ENCODE data around the gene ACE.

The ACE gene

GRCh38 chr17:63476854-63477479 lies at the start of gene ACE:
Gene ACE (plus strand): TSS chr17:63477061. CDS start chr17:63477095, 34 bp downstream.
- TF ChIP-seq PKNOX1 (IDR thresholded peaks at IDR 0.05), result no peak
- TF ChIP-seq CTBP1 (IDR thresholded peaks at IDR 0.05; ENCODE audit: borderline replicate concordance), result no peak
- TF ChIP-seq L3MBTL2 (conservative IDR thresholded peaks at IDR 0.05), result no peak
- no peak for TF ChIP-seq NFRKB (IDR thresholded peaks at IDR 0.05)
- TF ChIP-seq HDGF (IDR thresholded peaks at IDR 0.05; ENCODE audit: borderline replicate concordance), result no peak
- TF ChIP-seq BHLHE40 (IDR thresholded peaks at IDR 0.05; ENCODE audit: borderline replicate concordance), result no peak
- no peak for TF ChIP-seq ELF4 (IDR thresholded peaks at IDR 0.05)
- DNase-seq (ENCODE audit: extremely low spot score), result peak; percentile 67
- ChIA-PET POLR2A (interaction anchor here (0.9 to 3.7 kb wide), 10 partner anchors 19 to 72 kb away, joined by 3 to 14 read pairs (median 4); no protein-coding TSS in a partner anchor), CTCF (interaction anchor here (0.6 to 1.8 kb wide), 3 partner anchors 10 to 52 kb away, joined by 3 to 6 read pairs (median 4); no protein-coding TSS in a partner anchor)

GRCh38 chr17:63429766-63430165 lies 47.1 kb upstream of the ACE start:
- CTCF ChIA-PET, result no interaction called here
- POLR2A ChIA-PET, result interaction anchor here (0.6 kb wide), 1 partner anchor 47 kb away, joined by 3 read pairs; the partner anchor contains the start of gene ACE
- TF ChIP-seq CTBP1 (IDR thresholded peaks at IDR 0.05; ENCODE audit: borderline replicate concordance), result no peak
- no peak for TF ChIP-seq FOXK2 (IDR thresholded peaks at IDR 0.05)
- no peak for TF ChIP-seq PKNOX1 (IDR thresholded peaks at IDR 0.05)
- no peak for TF ChIP-seq BHLHE40 (IDR thresholded peaks at IDR 0.05; ENCODE audit: borderline replicate concordance)
- TF ChIP-seq NFRKB (IDR thresholded peaks at IDR 0.05), result no peak
- TF ChIP-seq SP1 (IDR thresholded peaks at IDR 0.05), result no peak
- no peak for TF ChIP-seq SUZ12 (IDR thresholded peaks at IDR 0.05)
- no peak for TF ChIP-seq LEF1 (IDR thresholded peaks at IDR 0.05; ENCODE audit: borderline replicate concordance)
- TF ChIP-seq ELF4 (IDR thresholded peaks at IDR 0.05), result no peak
- TF ChIP-seq HDGF (IDR thresholded peaks at IDR 0.05; ENCODE audit: borderline replicate concordance), result no peak
- no peak for TF ChIP-seq FOXM1 (IDR thresholded peaks at IDR 0.05; ENCODE audit: borderline replicate concordance)
- TF ChIP-seq L3MBTL2 (conservative IDR thresholded peaks at IDR 0.05), result no peak
- TF ChIP-seq FOXA1 (IDR thresholded peaks at IDR 0.05), result no peak
- TF ChIP-seq TARDBP (IDR thresholded peaks at IDR 0.05), result no peak
- no peak for TF ChIP-seq ZNF384 (IDR thresholded peaks at IDR 0.05)
- TF ChIP-seq ARNT (IDR thresholded peaks at IDR 0.05), result no peak
- DNase-seq (ENCODE audit: extremely low spot score), result no peak

GRCh38 chr17:63430223-63430622 lies 46.6 kb upstream of the ACE start:
- CTCF ChIA-PET, result no interaction called here
- TF ChIP-seq SP1 (IDR thresholded peaks at IDR 0.05) (no peak), L3MBTL2 (conservative IDR thresholded peaks at IDR 0.05) (no peak), FOXM1 (IDR thresholded peaks at IDR 0.05; ENCODE audit: borderline replicate concordance) (no peak), CTBP1 (IDR thresholded peaks at IDR 0.05; ENCODE audit: borderline replicate concordance) (no peak), HDGF (IDR thresholded peaks at IDR 0.05; ENCODE audit: borderline replicate concordance) (no peak), BHLHE40 (IDR thresholded peaks at IDR 0.05; ENCODE audit: borderline replicate concordance) (no peak), ZNF384 (IDR thresholded peaks at IDR 0.05) (no peak), SUZ12 (IDR thresholded peaks at IDR 0.05) (no peak), LEF1 (IDR thresholded peaks at IDR 0.05; ENCODE audit: borderline replicate concordance) (no peak), NFRKB (IDR thresholded peaks at IDR 0.05) (no peak), PKNOX1 (IDR thresholded peaks at IDR 0.05) (no peak), ELF4 (IDR thresholded peaks at IDR 0.05) (no peak), FOXK2 (IDR thresholded peaks at IDR 0.05) (no peak), TARDBP (IDR thresholded peaks at IDR 0.05) (no peak)
- DNase-seq (ENCODE audit: extremely low spot score), result no peak
- POLR2A ChIA-PET, result interaction anchor here (0.6 kb wide), 1 partner anchor 47 kb away, joined by 3 read pairs; the partner anchor contains the start of gene ACE

GRCh38 chr17:63431618-63431938 lies 45.3 kb upstream of the ACE start:
- CTCF ChIA-PET, result interaction anchor here (1.5 to 2.5 kb wide), 4 partner anchors 11 to 180 kb away, joined by 7 to 16 read pairs (median 8); no protein-coding TSS in a partner anchor
- DNase-seq (ENCODE audit: extremely low spot score), result no peak
- POLR2A ChIA-PET, result interaction anchor here (0.9 to 2.6 kb wide), 5 partner anchors 19 to 190 kb away, joined by 3 to 14 read pairs (median 3); partner anchors contain the start of genes ACE, DCAF7 and MAP3K3
- TF ChIP-seq TARDBP (IDR thresholded peaks at IDR 0.05) (no peak), ZNF384 (IDR thresholded peaks at IDR 0.05) (no peak), SP1 (IDR thresholded peaks at IDR 0.05) (no peak), BHLHE40 (IDR thresholded peaks at IDR 0.05; ENCODE audit: borderline replicate concordance) (no peak), FOXM1 (IDR thresholded peaks at IDR 0.05; ENCODE audit: borderline replicate concordance) (no peak), FOXA1 (IDR thresholded peaks at IDR 0.05) (no peak), LEF1 (IDR thresholded peaks at IDR 0.05; ENCODE audit: borderline replicate concordance) (no peak)

GRCh38 chr17:63431939-63432804 lies 44.7 kb upstream of the ACE start:
- peak; percentile 48 for DNase-seq (ENCODE audit: extremely low spot score)
- ChIA-PET CTCF (interaction anchor here (1.5 to 2.5 kb wide), 4 partner anchors 10 to 180 kb away, joined by 7 to 16 read pairs (median 8); no protein-coding TSS in a partner anchor), POLR2A (interaction anchor here (0.9 to 2.6 kb wide), 6 partner anchors 13 to 190 kb away, joined by 3 to 14 read pairs (median 3); partner anchors contain the start of genes ACE, DCAF7 and MAP3K3)
- TF ChIP-seq FOXK2 (IDR thresholded peaks at IDR 0.05) (no peak), L3MBTL2 (conservative IDR thresholded peaks at IDR 0.05) (no peak), NFRKB (IDR thresholded peaks at IDR 0.05) (no peak), LEF1 (IDR thresholded peaks at IDR 0.05; ENCODE audit: borderline replicate concordance) (no peak), SUZ12 (IDR thresholded peaks at IDR 0.05) (no peak), SP1 (IDR thresholded peaks at IDR 0.05) (no peak), FOXA1 (IDR thresholded peaks at IDR 0.05) (no peak), FOXM1 (IDR thresholded peaks at IDR 0.05; ENCODE audit: borderline replicate concordance) (no peak), HDGF (IDR thresholded peaks at IDR 0.05; ENCODE audit: borderline replicate concordance) (no peak), TARDBP (IDR thresholded peaks at IDR 0.05) (no peak), CTBP1 (IDR thresholded peaks at IDR 0.05; ENCODE audit: borderline replicate concordance) (no peak), ARNT (IDR thresholded peaks at IDR 0.05) (no peak), BHLHE40 (IDR thresholded peaks at IDR 0.05; ENCODE audit: borderline replicate concordance) (no peak), ZNF384 (IDR thresholded peaks at IDR 0.05) (no peak)

Measured in HEK293T (cell line).